ENCODE data around the gene AQP12B.

GRCh38 chr2:240670950-240671349 is 11.7 kb downstream of the AQP12B start:
- no peak for TF ChIP-seq CTCF (optimal IDR thresholded peaks at IDR 0.05 in 1 of 3, IDR thresholded peaks at IDR 0.05 in 1 of 3, conservative IDR thresholded peaks at IDR 0.05 in 1 of 3; ENCODE audit: extremely low read depth in 1 of 3, insufficient read depth in 2 of 3, low read length in 3 of 3)
- no peak for TF ChIP-seq EZH2 (IDR thresholded peaks at IDR 0.05; ENCODE audit: low read length)
